Adrenal gland (tissue), 12 donors: ENCODE results near the gene PRKG1. TPM values are rescaled to one million over a fixed set of nuclear protein-coding genes. Genes with fewer than 3 reads are reported as not detected.

Source experiments
- DNase-seq, 7 donors: peaks; one replicate each; pipeline ENCODE4 v3.0.0-alpha.2; 2019 to 2020
- H3K27ac ChIP-seq, 5 donors: fragments of 200-600 bp; sonication (generic) in 4 of 5; 1 replicate in 3 of 5; 2 replicates in 2 of 5; pipeline versions ENCODE4 v1.5.1 to v1.8.0; 2016 to 2020; ENCODE audit warnings: mild to moderate bottlenecking in 1 of 5
- H3K27me3 ChIP-seq: fragments of 200-600 bp; 2 replicates; pipeline ENCODE4 v1.8.0; 2021
- H3K36me3 ChIP-seq, 2 donors: fragments of 200-600 bp; replicated peaks in 1 of 2; 1 replicate in 1 of 2; 2 replicates in 1 of 2; pipeline versions ENCODE4 v1.5.1 to v1.8.0; 2018 to 2022
- H3K4me1 ChIP-seq, 2 donors: fragments of 200-600 bp; replicated peaks in 1 of 2; 1 replicate in 1 of 2; 2 replicates in 1 of 2; pipeline versions ENCODE4 v1.5.1 to v1.8.0; 2018 to 2021
- H3K4me3 ChIP-seq, 4 donors: fragments of 200-600 bp; sonication (generic) in 3 of 4; one replicate each; pipeline ENCODE4 v1.5.1; 2016 to 2018
- H3K9me3 ChIP-seq, 3 donors: fragments of 200-600 bp; sonication (generic) in 1 of 3; replicated peaks in 1 of 3; 1 replicate in 2 of 3; 2 replicates in 1 of 3; pipeline versions ENCODE4 v1.5.1 to v1.8.0; 2016 to 2021
- CTCF ChIP-seq, 6 experiments: fragments of 450-650 bp in 4 of 6; fragments of 200-600 bp in 2 of 6; sonication (generic) in 1 of 6; IDR thresholded peaks; 1 replicate in 5 of 6; 2 replicates in 1 of 6; pipeline versions ENCODE4 v1.5.1 to v1.8.0; 2016 to 2021; ENCODE audit warnings: antibody characterized with exemption in 6 of 6, mild to moderate bottlenecking in 2 of 6, moderate library complexity in 1 of 6
- POLR2A ChIP-seq, 2 donors: fragments of 450-650 bp; IDR thresholded peaks; one replicate each; pipeline ENCODE4 v1.6.1; 2017; ENCODE audit warnings: antibody characterized with exemption in 2 of 2, mild to moderate bottlenecking in 2 of 2, moderate library complexity in 1 of 2
- WGBS, 4 donors: extraction: QIAGEN DNeasy Blood & Tissue Kit in 2 of 4; methylation state at CpG; one replicate each; pipeline versions ENCODE4 v1.1.5 to v1.1.7; 2013 to 2017; 5-methylcytosine and 5-hydroxymethylcytosine counted together
- intact Hi-C, 2 donors: fragments of 100-400 bp; cut with DNase I; formaldehyde crosslinking; loops; one replicate each; pipeline versions ENCODE4 v1.14.1 to v1.15.0; 2022 to 2023
- polyA plus RNA-seq, 3 donors: library from polyadenylated mRNA; stranded (reverse); fragments of 200-250 nt in 2 of 3; fragments of 350-450 nt in 1 of 3; fragmentation: Illumina TruSeq in 1 of 3; extraction: RNeasy Lipid Tissue Mini Kit (QIAGEN cat#74804) in 1 of 3; gene quantifications; one replicate each; pipeline ENCODE4 v1.2.3, GENCODE V29; 2013 to 2014
- total RNA-seq, 9 donors: library from RNA; depleted of rRNA in 4 of 9; stranded (reverse); fragments of >200 nt in 4 of 9; fragments of 120-200 nt in 1 of 9; fragmentation: NEBNext Ultra II Directional in 1 of 9; extraction: Animal tissue kit (Norgen Biotek cat#: 25700) in 1 of 9; gene quantifications; one replicate each; pipeline versions ENCODE4 v1.1.0 to v1.2.4, GENCODE V29; 2013 to 2023
- donor health status: healthy with polysubstance abuse.
- donor health status: Bipolar disorder and iron deficiency.
- donor health status: DM: yes; HTN: yes; CAD: no.
- donor health status: DM: no; HTN: no; CAD: no.
- donor health status: DM: no; HTN: no; CAD: no.
- donor health status: DM: yes; HTN: yes; CAD: no.

The PRKG1 gene
- total and polyA plus RNA-seq, 12 donors, result 6.9 to 104 (median 29.7) TPM

GRCh38 chr10:51874131-51874530 is 799.8 kb downstream of the PRKG1 start:
- Histone ChIP-seq H3K4me1 (peaks cover 3 to 10% of the 10 kb centered on the region in 2 donors), H3K27ac (no peak overlapping the region), H3K36me3 (no peaks in the 10 kb centered on the region), H3K9me3 (no peaks in the 10 kb centered on the region), H3K4me3 (no peak overlapping the region), H3K27me3 (no peaks in the 10 kb centered on the region)
- TF ChIP-seq CTCF (IDR thresholded peaks at IDR 0.05) (no peak), POLR2A (IDR thresholded peaks at IDR 0.05) (no peak)
- intact Hi-C loops, result no loop called here
- 93 to 98% (median 96%) methylated on average over 3 of the region's 3 CpGs for WGBS, 4 donors
- DNase-seq, result no peak

- no peak for TF ChIP-seq POLR2A (IDR thresholded peaks at IDR 0.05)
- TF ChIP-seq CTCF (IDR thresholded peaks at IDR 0.05), result no peak
- H3K36me3 ChIP-seq, result no peaks in the 10 kb centered on the region
- intact Hi-C loops, result no loop called here
- no peak overlapping the region for H3K4me3 ChIP-seq
- no peaks in the 10 kb centered on the region for H3K9me3 ChIP-seq
- 78 to 87% (median 82%) methylated on average over 5 of the region's 5 CpGs for WGBS, 4 donors
- DNase-seq, result no peak
- H3K27me3 ChIP-seq, result no peaks in the 10 kb centered on the region
- peaks cover 4 to 17% of the 10 kb centered on the region in 2 donors for H3K4me1 ChIP-seq
- no peak overlapping the region for H3K27ac ChIP-seq
Observed at GRCh38 chr10:51875610-51876009, 801.3 kb downstream of the PRKG1 start.

GRCh38 chr10:51876503-51876902 is 802.2 kb downstream of the PRKG1 start:
- H3K27me3 ChIP-seq, result no peaks in the 10 kb centered on the region
- TF ChIP-seq POLR2A (IDR thresholded peaks at IDR 0.05), result no peak
- H3K36me3 ChIP-seq, result no peaks in the 10 kb centered on the region
- no peak overlapping the region for H3K27ac ChIP-seq
- no peak overlapping the region for H3K4me3 ChIP-seq
- DNase-seq, result no peak
- intact Hi-C loops, result no loop called here
- WGBS, 4 donors, result 64 to 71% (median 65%) methylated on average over 4 of the region's 4 CpGs
- H3K4me1 ChIP-seq, result peaks cover 4 to 17% of the 10 kb centered on the region in 2 donors
- no peaks in the 10 kb centered on the region for H3K9me3 ChIP-seq

GRCh38 chr10:51876979-51877378 is 802.7 kb downstream of the PRKG1 start:
- Histone ChIP-seq H3K36me3 (no peaks in the 10 kb centered on the region), H3K27ac (no peak overlapping the region), H3K4me3 (no peak overlapping the region), H3K9me3 (no peaks in the 10 kb centered on the region), H3K4me1 (peaks cover 4 to 17% of the 10 kb centered on the region in 2 donors), H3K27me3 (no peaks in the 10 kb centered on the region)
- no peak for DNase-seq
- no peak for TF ChIP-seq POLR2A (IDR thresholded peaks at IDR 0.05)
- TF ChIP-seq CTCF (IDR thresholded peaks at IDR 0.05), result no peak
- intact Hi-C loops, result no loop called here
- 96 to 99% (median 97%) methylated on average over 2 of the region's 2 CpGs for WGBS, 4 donors

- no peak overlapping the region for H3K27ac ChIP-seq
- H3K27me3 ChIP-seq, result no peaks in the 10 kb centered on the region
- intact Hi-C loops, result no loop called here
- peaks cover 4 to 17% of the 10 kb centered on the region in 2 donors for H3K4me1 ChIP-seq
- no peaks in the 10 kb centered on the region for H3K9me3 ChIP-seq
- 90 to 94% (median 91%) methylated on average over 1 of the region's 1 CpG for WGBS, 4 donors
- no peaks in the 10 kb centered on the region for H3K36me3 ChIP-seq
- H3K4me3 ChIP-seq, result no peak overlapping the region
- TF ChIP-seq POLR2A (IDR thresholded peaks at IDR 0.05), result no peak
- TF ChIP-seq CTCF (IDR thresholded peaks at IDR 0.05), result no peak
- DNase-seq, result no peak
Observed at GRCh38 chr10:51877636-51878035, 803.3 kb downstream of the PRKG1 start.
